Loucy (cell line): ENCODE data around the gene ZNF384.

Experiments
- EZH2phosphoT487 ChIP-seq: fragments of 200-600 bp; IDR thresholded peaks from 2 replicates; pipeline ENCODE4 v1.6.1; 2018; ENCODE audit warnings: antibody characterized with exemption, mild to moderate bottlenecking, moderate library complexity, borderline replicate concordance
- TF ChIP-seq, protein P1 (sequence below): fragments of 200-600 bp; sonication (generic); conservative IDR thresholded peaks from 2 replicates; pipeline ENCODE4 v1.5.1; 2014; ENCODE audit warnings: mild to moderate bottlenecking, antibody characterized with exemption, low read length

DNA sequence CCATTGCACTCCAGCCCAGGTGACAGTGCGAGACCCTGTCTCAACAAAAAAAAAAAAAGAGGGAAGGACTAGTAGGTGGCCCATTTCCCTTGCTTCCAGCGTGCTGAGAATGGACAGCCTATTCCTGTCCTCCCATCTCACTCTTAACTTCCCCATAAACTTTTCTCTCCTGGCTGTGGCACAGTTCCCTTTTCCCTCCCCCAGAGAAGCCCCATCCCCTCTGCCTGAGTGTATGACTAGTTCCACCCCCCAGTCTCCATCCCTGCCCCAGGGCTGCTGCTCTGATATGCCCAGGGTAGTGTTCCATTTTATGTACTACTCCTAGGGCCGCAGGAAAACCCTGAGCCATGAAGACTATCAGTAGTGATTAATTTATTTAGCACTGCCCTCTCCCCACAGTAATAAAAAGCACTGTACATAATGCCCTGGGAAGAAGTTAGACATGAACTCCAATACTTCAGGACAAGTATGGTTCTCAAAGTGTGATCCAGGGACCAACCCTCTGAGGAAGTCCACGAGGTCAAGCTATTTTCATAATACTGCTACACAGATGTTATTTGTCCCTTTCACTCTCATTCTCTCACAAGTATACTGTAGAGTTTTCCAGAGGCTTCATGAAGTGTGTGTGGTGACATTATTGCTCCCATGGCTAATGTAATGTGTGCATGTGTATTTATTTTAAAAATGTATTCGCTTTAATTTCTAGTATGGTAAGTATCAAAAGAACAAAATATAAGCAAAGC lies 70.5 kb downstream of the ZNF384 start:
- TF ChIP-seq, protein P1, sequence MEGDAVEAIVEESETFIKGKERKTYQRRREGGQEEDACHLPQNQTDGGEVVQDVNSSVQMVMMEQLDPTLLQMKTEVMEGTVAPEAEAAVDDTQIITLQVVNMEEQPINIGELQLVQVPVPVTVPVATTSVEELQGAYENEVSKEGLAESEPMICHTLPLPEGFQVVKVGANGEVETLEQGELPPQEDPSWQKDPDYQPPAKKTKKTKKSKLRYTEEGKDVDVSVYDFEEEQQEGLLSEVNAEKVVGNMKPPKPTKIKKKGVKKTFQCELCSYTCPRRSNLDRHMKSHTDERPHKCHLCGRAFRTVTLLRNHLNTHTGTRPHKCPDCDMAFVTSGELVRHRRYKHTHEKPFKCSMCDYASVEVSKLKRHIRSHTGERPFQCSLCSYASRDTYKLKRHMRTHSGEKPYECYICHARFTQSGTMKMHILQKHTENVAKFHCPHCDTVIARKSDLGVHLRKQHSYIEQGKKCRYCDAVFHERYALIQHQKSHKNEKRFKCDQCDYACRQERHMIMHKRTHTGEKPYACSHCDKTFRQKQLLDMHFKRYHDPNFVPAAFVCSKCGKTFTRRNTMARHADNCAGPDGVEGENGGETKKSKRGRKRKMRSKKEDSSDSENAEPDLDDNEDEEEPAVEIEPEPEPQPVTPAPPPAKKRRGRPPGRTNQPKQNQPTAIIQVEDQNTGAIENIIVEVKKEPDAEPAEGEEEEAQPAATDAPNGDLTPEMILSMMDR, result no peak
- no peak for TF ChIP-seq EZH2phosphoT487
